IMR-90 (cell line): ENCODE data around the gene MRPS25. TPM values are rescaled to one million over a fixed set of nuclear protein-coding genes. Genes with fewer than 3 reads are reported as not detected.

Experiments used
- ATAC-seq: fragments of 200-7000 bp; cut with Tn5 transposase; 2 replicates; pipeline ENCODE4 v1.9.1; 2020; ENCODE audit warnings: low read depth, mild to moderate bottlenecking, moderate library complexity
- BruUV-seq: library from RNA; stranded (reverse); fragments of 400-500 nt; replicated peaks from 2 replicates; lab custom pipeline; 2021; lab: Mats Ljungman, UMichigan
- CTCF ChIA-PET: fragments of 300-600 bp; formaldehyde crosslinking; extraction: SDS; loops from one replicate; lab custom pipeline; 2021; ENCODE audit warnings: antibody characterized with exemption; lab: Yijun Ruan, JAX
- POLR2A ChIA-PET: fragments of 300-600 bp; sonication (Branson Sonifier 250); formaldehyde crosslinking; loops from one replicate; lab custom pipeline; 2022; ENCODE audit warnings: antibody characterized with exemption; ENCODE audit not compliant: unreplicated experiment; lab: Charles Lee
- DNase-seq: peaks from one replicate; pipeline ENCODE4 v3.0.0; 2013
- H2AFZ ChIP-seq: replicated peaks from 2 replicates; pipeline ENCODE3; 2013; ENCODE audit warnings: low read length, mild to moderate bottlenecking; ENCODE audit not compliant: poor library complexity
- H2AK5ac ChIP-seq: 2 replicates; pipeline ENCODE4 v1.6.1; 2013; ENCODE audit warnings: low read depth, low read length, inconsistent platforms
- H2AK9ac ChIP-seq: replicated peaks from 2 replicates; pipeline ENCODE3; 2013; ENCODE audit warnings: mild to moderate bottlenecking, low read depth, low read length, moderate library complexity; ENCODE audit not compliant: poor library complexity
- H2BK120ac ChIP-seq: 2 replicates; pipeline ENCODE4 v1.6.1; 2013; ENCODE audit warnings: low read depth, low read length, inconsistent platforms
- H2BK15ac ChIP-seq: 3 replicates; pipeline ENCODE4 v1.6.1; 2013; ENCODE audit warnings: low read depth, low read length, inconsistent platforms
- H2BK20ac ChIP-seq: 2 replicates; pipeline ENCODE4 v1.6.1; 2013; ENCODE audit warnings: low read depth, mild to moderate bottlenecking, inconsistent platforms, low read length, moderate library complexity
- H2BK5ac ChIP-seq: 2 replicates; pipeline ENCODE4 v1.6.1; 2013; ENCODE audit warnings: mild to moderate bottlenecking, low read depth, low read length, inconsistent platforms; ENCODE audit not compliant: poor library complexity, severe bottlenecking
- H3K14ac ChIP-seq: replicated peaks from 2 replicates; pipeline ENCODE4 v1.6.1; 2013; ENCODE audit warnings: low read depth, low read length, inconsistent platforms
- H3K18ac ChIP-seq: 2 replicates; pipeline ENCODE4 v1.6.1; 2013; ENCODE audit warnings: low read depth, low read length, control low read depth
- H3K23ac ChIP-seq: 2 replicates; pipeline ENCODE4 v1.6.1; 2013; ENCODE audit warnings: low read depth, low read length, inconsistent platforms
- H3K27ac ChIP-seq: 2 replicates; pipeline ENCODE4 v1.5.1; 2013; ENCODE audit warnings: mild to moderate bottlenecking, control low read depth, low read length; ENCODE audit not compliant: insufficient read depth
- H3K27me3 ChIP-seq: 2 replicates; pipeline ENCODE4 v1.6.1; 2013; ENCODE audit warnings: low read length; ENCODE audit not compliant: control insufficient read depth, insufficient read depth
- H3K36me3 ChIP-seq: 2 replicates; pipeline ENCODE4 v1.6.1; 2013; ENCODE audit warnings: low read length, mixed read lengths; ENCODE audit not compliant: control insufficient read depth, insufficient read depth
- H3K4ac ChIP-seq: 2 replicates; pipeline ENCODE4 v1.6.1; 2013; ENCODE audit warnings: low read depth, low read length, inconsistent platforms
- H3K4me1 ChIP-seq: 2 replicates; pipeline ENCODE4 v1.6.1; 2013; ENCODE audit warnings: low read length, mixed read lengths; ENCODE audit not compliant: control insufficient read depth, insufficient read depth
- H3K4me2 ChIP-seq: 2 replicates; pipeline ENCODE4 v1.6.1; 2013; ENCODE audit warnings: low read depth, mild to moderate bottlenecking, control low read depth, low read length, moderate library complexity
- H3K4me3 ChIP-seq: 2 replicates; pipeline ENCODE4 v1.5.1; 2013; ENCODE audit warnings: low read depth, mild to moderate bottlenecking, control low read depth, low read length, moderate library complexity; ENCODE audit not compliant: insufficient read depth
- H3K56ac ChIP-seq: 2 replicates; pipeline ENCODE4 v1.6.1; 2013; ENCODE audit warnings: low read length, inconsistent platforms; ENCODE audit not compliant: insufficient read depth; ENCODE audit errors: extremely low read depth
- H3K79me1 ChIP-seq, 2 experiments: 2 replicates each; pipeline ENCODE4 v1.6.1; 2013; ENCODE audit warnings: low read length in 2 of 2, inconsistent platforms in 1 of 2, low read depth in 1 of 2
- H3K9ac ChIP-seq: 2 replicates; pipeline ENCODE4 v1.6.1; 2013; ENCODE audit warnings: low read depth, low read length, control low read depth
- H3K9me1 ChIP-seq: 2 replicates; pipeline ENCODE4 v1.6.1; 2013; ENCODE audit warnings: low read length, inconsistent platforms; ENCODE audit not compliant: insufficient read depth
- H3K9me3 ChIP-seq: 2 replicates; pipeline ENCODE4 v1.6.1; 2013; ENCODE audit warnings: low read length; ENCODE audit not compliant: control insufficient read depth, insufficient read depth
- H4K20me1 ChIP-seq: 2 replicates; pipeline ENCODE4 v1.6.1; 2013; ENCODE audit warnings: low read length, inconsistent platforms; ENCODE audit not compliant: insufficient read depth
- H4K5ac ChIP-seq: 2 replicates; pipeline ENCODE4 v1.6.1; 2013; ENCODE audit warnings: mild to moderate bottlenecking, low read depth, low read length, control low read depth
- H4K8ac ChIP-seq, 2 experiments: 2 replicates each; pipeline ENCODE4 v1.6.1; 2013; ENCODE audit warnings: low read depth in 2 of 2, low read length in 2 of 2, control low read depth in 1 of 2, inconsistent platforms in 1 of 2
- H4K91ac ChIP-seq: 2 replicates; pipeline ENCODE4 v1.6.1; 2013; ENCODE audit warnings: low read depth, low read length, inconsistent platforms; ENCODE audit not compliant: insufficient read depth
- BHLHE40 ChIP-seq: fragments of 150-350 bp; IDR thresholded peaks from 2 replicates; pipeline ENCODE4 v1.6.1; 2016; ENCODE audit warnings: mild to moderate bottlenecking, low read depth, low read length
- CEBPB ChIP-seq: IDR thresholded peaks from 2 replicates; pipeline ENCODE4 v1.6.1; 2012; ENCODE audit warnings: low read depth, low read length, improper control_type of control experiment
- CHD1 ChIP-seq: IDR thresholded peaks from 2 replicates; pipeline ENCODE4 v1.6.1; 2012; ENCODE audit warnings: low read depth, low read length, improper control_type of control experiment
- FOS ChIP-seq: fragments of 150-350 bp; IDR thresholded peaks from 2 replicates; pipeline ENCODE4 v1.6.1; 2016; ENCODE audit warnings: low read depth, low read length
- MAZ ChIP-seq: IDR thresholded peaks from 2 replicates; pipeline ENCODE4 v1.6.1; 2012; ENCODE audit warnings: low read depth, mild to moderate bottlenecking, low read length, improper control_type of control experiment, moderate library complexity, borderline replicate concordance
- MXI1 ChIP-seq: IDR thresholded peaks from 2 replicates; pipeline ENCODE4 v1.6.1; 2012; ENCODE audit warnings: low read depth, mild to moderate bottlenecking, low read length, moderate library complexity, borderline replicate concordance
- NFE2L2 ChIP-seq: fragments of 150-350 bp; IDR thresholded peaks from 2 replicates; pipeline ENCODE4 v1.6.1; 2016; ENCODE audit warnings: low read depth, mild to moderate bottlenecking, low read length
- POLR2A ChIP-seq: IDR thresholded peaks from 2 replicates; pipeline ENCODE4 v1.6.1; 2012; ENCODE audit warnings: mild to moderate bottlenecking, low read depth, low read length
- RAD21 ChIP-seq: IDR thresholded peaks from 2 replicates; pipeline ENCODE4 v1.6.1; 2012; ENCODE audit warnings: low read length, improper control_type of control experiment
- RCOR1 ChIP-seq: IDR thresholded peaks from 2 replicates; pipeline ENCODE4 v1.6.1; 2012; ENCODE audit warnings: mild to moderate bottlenecking, low read length, improper control_type of control experiment; ENCODE audit not compliant: insufficient replicate concordance
- RFX5 ChIP-seq: IDR thresholded peaks from 2 replicates; pipeline ENCODE4 v1.8.0; 2012; ENCODE audit warnings: low read depth, mild to moderate bottlenecking, low read length, moderate library complexity
- SMC3 ChIP-seq: fragments of 150-350 bp; IDR thresholded peaks from 2 replicates; pipeline ENCODE4 v1.6.1; 2016; ENCODE audit warnings: low read depth, mild to moderate bottlenecking, antibody characterized with exemption, low read length, moderate library complexity
- WGBS, 2 experiments: methylation state at CpG; one replicate each; pipeline versions ENCODE4 v1.1.5 to v1.1.7; 2013; ENCODE audit warnings: missing lambda C conversion rate in 2 of 2; ENCODE audit not compliant: insufficient read length in 1 of 2; ENCODE audit errors: extremely low coverage in 2 of 2; 5-methylcytosine and 5-hydroxymethylcytosine counted together
- dilution Hi-C: fragments of 300-500 bp; cut with HindIII; formaldehyde crosslinking; loops from one replicate; pipeline ENCODE4 v1.14.3; 2018; ENCODE audit warnings: low sequenced_read_pairs; ENCODE audit not compliant: unreplicated experiment
- in situ Hi-C: fragments of 300-500 bp; cut with MboI; formaldehyde crosslinking; loops from 3 replicates; pipeline ENCODE4 v1.14.3; 2019; ENCODE audit warnings: low sequenced_read_pairs, inconsistent platforms, mixed read lengths
- intact Hi-C: fragments of 100-400 bp; cut with micrococcal nuclease; formaldehyde crosslinking; loops from 2 replicates; pipeline ENCODE4 v1.10.0; 2022
- polyA plus RNA-seq, 3 experiments: library from polyadenylated mRNA; depleted of rRNA; stranded (reverse); fragments of >200 nt; gene quantifications; 2 replicates each; pipeline ENCODE4 v1.2.3, GENCODE V29; 2012; ENCODE audit warnings: low replicate concordance in 1 of 3
- total RNA-seq: library from RNA; depleted of rRNA; stranded (reverse); fragments of >200 nt; gene quantifications from 2 replicates; pipeline ENCODE4 v1.2.3, GENCODE V29; 2012
- TF ChIP-seq, protein P1 (sequence below): fragments of 150-350 bp; IDR thresholded peaks from 2 replicates; pipeline ENCODE4 v1.6.1; 2017; ENCODE audit warnings: mild to moderate bottlenecking, antibody characterized with exemption, low read length, low read depth
- TF ChIP-seq, protein P2 (sequence below): conservative IDR thresholded peaks from 2 replicates; pipeline ENCODE4 v1.5.1; 2012; ENCODE audit warnings: mild to moderate bottlenecking, low read depth, low read length, improper control_type of control experiment

The MRPS25 gene
- total and polyA plus RNA-seq, 2 of the 4 experiments (the other 2 are of a cell fraction), result 9.0 to 20.8 TPM

DNA sequence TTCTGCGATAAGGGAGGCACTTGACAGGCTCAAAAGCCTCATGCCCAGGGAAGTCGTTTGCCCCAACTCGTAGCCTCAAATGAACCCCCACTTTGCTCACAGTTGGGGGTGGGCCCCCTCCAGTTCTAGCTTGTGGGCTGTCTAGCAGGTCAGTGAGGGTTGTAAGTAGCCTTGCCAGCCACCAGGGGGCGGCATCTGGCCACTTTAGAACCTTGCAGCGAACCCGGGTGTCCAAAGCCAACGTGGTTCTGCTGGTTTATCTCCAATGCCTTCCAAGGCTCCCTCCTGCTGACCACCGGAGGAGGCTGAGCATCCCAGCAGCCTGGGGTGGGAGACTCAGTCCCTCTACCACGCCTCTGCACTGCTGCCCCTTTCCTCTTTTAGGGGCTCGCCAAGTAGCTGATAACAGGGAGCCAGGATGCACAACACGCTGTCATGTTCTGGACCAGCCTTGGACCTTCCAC is 43.0 kb upstream of the MRPS25 start:
- H2BK5ac ChIP-seq, result no peak overlapping the region
- ATAC-seq (peak; percentile 98), DNase-seq (peak; percentile 69)
- H2AK5ac ChIP-seq, result no peak overlapping the region
- no peaks in the 10 kb centered on the region for H3K79me1 ChIP-seq
- ChIA-PET CTCF (interaction anchor here (0.7 to 2.3 kb wide), 9 partner anchors 9 to 297 kb away, joined by 3 to 6 read pairs (median 3); no protein-coding TSS in a partner anchor), POLR2A (no interaction called here)
- BruUV-seq, result no TSS peak
- H2BK20ac ChIP-seq, result no peak overlapping the region
- 3% methylated on average over 4 of the region's 11 CpGs; no CpG with 5 or more reads in 1 of the 2 experiments for WGBS, 2 experiments
- intact Hi-C loops (loop anchor here (1.0 to 10.0 kb wide), 3 partner anchors 94 to 449 kb away; no protein-coding TSS in a partner anchor), dilution Hi-C loops (no loop called here), in situ Hi-C loops (loop anchor here (25.0 kb wide), 1 partner anchor 279 kb away; no protein-coding TSS in a partner anchor)
- H3K14ac ChIP-seq, result no peak overlapping the region
- H3K27ac ChIP-seq, result no peak overlapping the region
- no peaks in the 10 kb centered on the region for H3K9me3 ChIP-seq
- H3K9ac ChIP-seq, result no peak overlapping the region
- H3K36me3 ChIP-seq, result no peaks in the 10 kb centered on the region
- no peak overlapping the region for H3K4me2 ChIP-seq
- TF ChIP-seq NFE2L2 (no peak), BHLHE40 (no peak), RFX5 (no peak), FOS (no peak), CEBPB (no peak), MXI1 (no peak), RCOR1 (no peak), CHD1 (no peak), SMC3 (peak; percentile 50), POLR2A (no peak), RAD21 (peak; percentile 68), MAZ (no peak)
- TF ChIP-seq, protein P1, sequence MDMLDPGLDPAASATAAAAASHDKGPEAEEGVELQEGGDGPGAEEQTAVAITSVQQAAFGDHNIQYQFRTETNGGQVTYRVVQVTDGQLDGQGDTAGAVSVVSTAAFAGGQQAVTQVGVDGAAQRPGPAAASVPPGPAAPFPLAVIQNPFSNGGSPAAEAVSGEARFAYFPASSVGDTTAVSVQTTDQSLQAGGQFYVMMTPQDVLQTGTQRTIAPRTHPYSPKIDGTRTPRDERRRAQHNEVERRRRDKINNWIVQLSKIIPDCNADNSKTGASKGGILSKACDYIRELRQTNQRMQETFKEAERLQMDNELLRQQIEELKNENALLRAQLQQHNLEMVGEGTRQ, result no peak
- TF ChIP-seq, protein P2, sequence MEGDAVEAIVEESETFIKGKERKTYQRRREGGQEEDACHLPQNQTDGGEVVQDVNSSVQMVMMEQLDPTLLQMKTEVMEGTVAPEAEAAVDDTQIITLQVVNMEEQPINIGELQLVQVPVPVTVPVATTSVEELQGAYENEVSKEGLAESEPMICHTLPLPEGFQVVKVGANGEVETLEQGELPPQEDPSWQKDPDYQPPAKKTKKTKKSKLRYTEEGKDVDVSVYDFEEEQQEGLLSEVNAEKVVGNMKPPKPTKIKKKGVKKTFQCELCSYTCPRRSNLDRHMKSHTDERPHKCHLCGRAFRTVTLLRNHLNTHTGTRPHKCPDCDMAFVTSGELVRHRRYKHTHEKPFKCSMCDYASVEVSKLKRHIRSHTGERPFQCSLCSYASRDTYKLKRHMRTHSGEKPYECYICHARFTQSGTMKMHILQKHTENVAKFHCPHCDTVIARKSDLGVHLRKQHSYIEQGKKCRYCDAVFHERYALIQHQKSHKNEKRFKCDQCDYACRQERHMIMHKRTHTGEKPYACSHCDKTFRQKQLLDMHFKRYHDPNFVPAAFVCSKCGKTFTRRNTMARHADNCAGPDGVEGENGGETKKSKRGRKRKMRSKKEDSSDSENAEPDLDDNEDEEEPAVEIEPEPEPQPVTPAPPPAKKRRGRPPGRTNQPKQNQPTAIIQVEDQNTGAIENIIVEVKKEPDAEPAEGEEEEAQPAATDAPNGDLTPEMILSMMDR, result peak; percentile 72
- no peak overlapping the region for H3K56ac ChIP-seq
- no peaks in the 10 kb centered on the region for H3K4me1 ChIP-seq
- peak overlapping the region; percentile 37 for H2AK9ac ChIP-seq
- no peaks in the 10 kb centered on the region for H4K20me1 ChIP-seq
- H2AFZ ChIP-seq, result peak overlapping the region; percentile 82
- H3K4me3 ChIP-seq, result no peak overlapping the region
- H4K5ac ChIP-seq, result no peak overlapping the region
- peaks cover 20% of the 10 kb centered on the region for H3K27me3 ChIP-seq
- H4K91ac ChIP-seq, result no peak overlapping the region
- H3K23ac ChIP-seq, result no peak overlapping the region
- H2BK15ac ChIP-seq, result no peak overlapping the region
- no peak overlapping the region for H3K4ac ChIP-seq
- no peak overlapping the region for H3K18ac ChIP-seq
- no peak overlapping the region for H4K8ac ChIP-seq
- H2BK120ac ChIP-seq, result no peak overlapping the region
- no peaks in the 10 kb centered on the region for H3K9me1 ChIP-seq
